Measurements from ENCODE around the gene CIPC.
A peak's percentile ranks its signal among the peaks of the same experiment; 100 is the strongest.

The CIPC gene

DNA sequence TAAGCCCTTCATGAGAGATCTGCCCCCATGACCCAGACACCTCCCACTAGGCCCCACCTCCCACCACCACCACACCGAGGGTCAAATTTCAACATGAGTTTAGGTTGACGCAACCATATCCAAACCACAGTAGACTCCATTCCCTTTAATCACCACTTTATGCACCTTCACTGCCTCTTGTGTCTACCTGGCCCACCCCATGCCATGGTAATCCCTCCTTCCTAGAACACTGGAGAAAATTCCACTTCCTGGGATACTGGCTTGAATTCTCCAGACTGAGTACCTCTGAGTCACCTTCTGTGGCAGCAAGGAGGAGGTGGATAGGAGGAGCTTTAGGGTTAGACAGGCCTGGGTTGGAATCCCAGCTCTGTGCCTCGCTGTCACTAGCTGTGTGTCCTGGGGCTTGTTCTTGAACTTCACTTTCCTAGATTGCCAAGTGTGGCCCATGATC, 26.1 kb upstream of the CIPC start:
- DNase-seq (ENCODE audit: low read depth in 2 of 2) = no peak

DNA sequence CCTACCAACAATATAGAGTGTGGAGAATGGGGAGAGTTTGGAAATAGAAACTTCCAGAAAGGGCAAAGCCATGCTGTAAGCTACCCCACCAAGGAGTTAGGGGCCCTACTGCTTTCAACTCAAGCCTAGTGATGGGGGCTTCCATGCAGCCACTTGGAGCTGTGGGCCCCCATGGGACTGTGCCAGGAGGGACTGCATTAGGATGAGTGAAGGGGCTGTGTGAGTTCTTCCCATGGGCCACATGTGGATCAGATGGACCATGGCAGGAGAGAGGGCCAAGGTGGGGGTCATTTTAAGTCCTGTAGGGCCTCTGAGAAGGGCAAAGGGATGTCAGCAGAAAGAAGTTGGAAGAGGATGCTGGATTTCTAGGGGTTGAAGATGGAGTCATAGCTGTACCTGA, 23.1 kb upstream of the CIPC start:
- DNase-seq (ENCODE audit: low read depth in 2 of 2) = no peak

DNA sequence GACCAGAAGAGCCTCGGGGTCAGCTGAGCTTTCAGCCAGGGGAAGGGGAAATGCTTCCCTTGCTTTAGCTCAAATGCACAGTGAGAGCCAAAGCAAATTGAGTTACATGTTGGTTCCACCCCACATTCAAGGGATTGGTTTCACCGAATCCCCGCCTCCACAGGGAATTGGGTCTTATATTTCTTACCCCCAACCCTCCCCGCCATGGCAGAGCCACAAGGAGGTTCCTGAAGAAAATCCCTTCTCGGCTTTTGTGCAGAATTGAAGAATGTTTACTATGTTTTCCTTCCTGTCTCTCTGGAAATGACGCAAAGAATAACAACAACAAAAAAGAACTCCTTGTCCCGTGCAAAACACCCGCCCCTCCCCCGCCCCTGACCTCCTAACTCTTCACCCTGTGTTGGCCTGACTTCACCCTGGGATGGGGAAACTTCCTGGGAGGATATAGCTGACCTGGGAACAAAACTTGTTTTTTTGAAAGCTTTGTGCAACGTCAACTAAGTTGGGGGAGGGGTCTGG, 21.9 kb upstream of the CIPC start:
- DNase-seq (ENCODE audit: low read depth in 2 of 2) = no peak

DNA sequence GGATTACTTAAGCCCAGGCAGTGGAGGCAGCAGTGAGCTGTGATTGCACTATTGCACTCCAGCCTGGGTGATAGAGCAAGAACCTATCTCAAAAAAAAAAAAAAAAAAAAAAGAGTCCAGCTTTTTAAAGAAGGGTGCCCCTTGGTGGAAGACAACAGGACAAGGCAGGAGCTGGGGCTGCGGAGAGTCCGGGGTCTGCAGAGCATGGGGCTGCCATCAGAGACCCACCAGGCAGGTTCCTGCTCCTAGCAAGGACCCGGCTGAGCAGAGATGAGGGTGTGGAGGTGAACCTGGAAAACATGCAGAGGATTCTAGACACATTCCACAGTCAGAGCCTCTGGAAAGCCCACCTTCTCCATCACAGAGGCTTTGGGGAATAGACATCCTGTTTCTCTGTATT, 21.0 kb upstream of the CIPC start:
- DNase-seq (ENCODE audit: low read depth in 2 of 2) = no peak

DNA sequence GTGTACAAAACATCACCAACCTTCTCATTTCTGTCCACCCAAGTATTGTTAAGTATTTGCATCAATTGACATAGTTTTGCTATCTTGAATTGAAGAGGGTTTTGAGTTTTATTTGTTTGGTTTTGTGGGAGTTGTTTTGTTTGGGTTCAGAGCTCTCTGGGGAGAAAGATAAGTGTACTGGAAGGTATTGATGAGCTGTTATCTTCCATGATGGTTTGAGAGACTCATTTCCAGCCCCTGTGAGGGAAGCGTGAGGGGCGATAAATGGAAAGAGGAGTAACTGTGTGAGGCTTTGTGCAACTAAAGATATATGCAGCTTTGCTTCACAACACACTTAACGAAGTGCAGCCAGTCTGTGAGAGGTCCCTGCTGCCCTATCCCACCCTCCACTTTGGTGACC, 15.7 kb upstream of the CIPC start:
- no peak for DNase-seq (ENCODE audit: low read depth in 2 of 2)

DNA sequence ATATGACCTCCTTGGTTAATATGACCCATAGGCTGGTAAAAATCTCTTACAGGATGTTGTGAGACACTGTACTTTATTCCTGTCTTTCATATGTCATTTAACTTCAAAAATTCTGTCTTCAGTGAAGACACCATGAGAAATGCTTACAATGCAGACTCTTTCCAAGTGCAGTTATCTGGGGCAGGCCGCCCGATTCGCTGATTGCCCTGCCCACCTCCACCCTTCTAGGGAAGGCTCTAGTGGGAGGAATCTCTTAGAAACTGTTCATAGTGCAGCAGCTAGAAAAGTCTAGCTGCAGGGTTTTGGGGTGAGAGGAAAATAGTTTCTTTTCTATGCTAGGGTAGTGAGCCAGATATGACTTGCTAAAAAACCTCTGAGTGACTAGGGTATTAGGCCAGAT, 15.0 kb upstream of the CIPC start:
- DNase-seq (ENCODE audit: low read depth in 2 of 2) = no peak

DNA sequence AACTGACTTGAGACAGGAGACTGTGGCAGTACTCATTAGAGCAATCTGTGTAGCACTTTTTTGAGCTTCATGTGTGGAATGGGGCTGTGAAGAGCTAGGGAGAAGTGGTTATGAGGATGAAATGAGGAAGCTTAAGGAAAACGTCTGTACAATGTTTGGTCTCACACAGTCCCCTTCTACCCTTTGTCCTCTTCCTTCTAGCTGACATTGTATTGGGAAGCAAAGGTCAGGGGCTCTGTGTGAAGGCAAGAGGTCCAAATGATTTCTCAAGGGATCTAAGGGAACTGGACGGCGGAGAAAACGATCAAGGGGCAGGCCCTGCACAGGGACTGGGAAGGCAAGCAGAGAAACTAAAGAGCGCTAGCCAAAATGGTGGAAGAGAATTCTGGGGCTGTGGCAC, 13.1 kb upstream of the CIPC start:
- DNase-seq (ENCODE audit: low read depth in 2 of 2) = no peak

DNA sequence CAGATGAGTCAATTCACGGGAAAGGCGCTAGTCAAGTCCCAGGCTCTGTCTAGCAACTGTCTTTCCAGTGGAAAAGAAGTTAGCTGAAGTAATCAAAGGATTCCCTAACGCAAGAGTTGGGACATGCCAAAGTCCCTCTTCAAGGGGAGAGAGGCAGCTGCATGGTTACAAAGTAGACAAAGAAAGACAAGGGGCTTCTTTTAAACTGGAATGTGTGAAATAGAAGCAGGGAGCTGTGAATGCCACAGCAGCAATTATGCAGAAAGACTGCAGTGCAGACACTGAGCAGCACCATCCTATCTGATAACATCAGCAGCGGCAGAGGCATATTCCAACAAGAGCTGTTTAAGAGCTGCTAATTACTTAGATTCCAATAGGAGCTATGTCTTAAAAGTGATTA, 12.5 kb upstream of the CIPC start:
- no peak for DNase-seq (ENCODE audit: low read depth in 2 of 2)

DNA sequence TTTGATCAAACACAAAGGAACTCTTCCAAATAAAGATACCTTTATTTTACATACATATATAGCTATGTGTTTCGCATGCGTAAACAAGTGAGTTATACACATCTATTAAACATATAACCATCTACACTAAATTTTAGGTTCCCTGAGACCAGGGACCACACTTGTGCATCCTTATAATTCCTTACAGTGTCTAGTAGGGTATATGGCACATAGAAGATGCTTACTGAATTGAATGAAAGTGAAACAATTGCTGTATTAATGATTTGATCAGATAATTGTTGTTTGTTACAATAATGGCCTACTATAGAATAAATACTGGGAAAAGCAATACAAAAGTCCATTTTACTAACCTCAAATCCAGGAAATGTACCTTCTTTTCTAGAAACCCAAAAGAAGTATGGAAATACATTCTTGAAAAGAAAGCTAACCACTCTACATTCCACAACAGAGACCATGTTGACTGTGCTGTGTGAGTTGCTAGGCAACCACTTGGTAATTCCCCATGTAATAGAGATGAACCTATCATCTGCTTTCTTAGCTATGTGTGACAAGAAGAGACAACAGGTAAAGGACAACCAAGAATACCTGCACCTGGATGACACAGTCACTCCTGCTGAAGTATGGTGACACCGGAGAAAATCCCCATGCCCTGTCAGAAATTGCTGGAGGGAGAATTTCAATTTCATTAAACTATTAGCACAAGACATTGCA, 11.9 kb upstream of the CIPC start:
- DNase-seq (ENCODE audit: low read depth in 2 of 2) = no peak

DNA sequence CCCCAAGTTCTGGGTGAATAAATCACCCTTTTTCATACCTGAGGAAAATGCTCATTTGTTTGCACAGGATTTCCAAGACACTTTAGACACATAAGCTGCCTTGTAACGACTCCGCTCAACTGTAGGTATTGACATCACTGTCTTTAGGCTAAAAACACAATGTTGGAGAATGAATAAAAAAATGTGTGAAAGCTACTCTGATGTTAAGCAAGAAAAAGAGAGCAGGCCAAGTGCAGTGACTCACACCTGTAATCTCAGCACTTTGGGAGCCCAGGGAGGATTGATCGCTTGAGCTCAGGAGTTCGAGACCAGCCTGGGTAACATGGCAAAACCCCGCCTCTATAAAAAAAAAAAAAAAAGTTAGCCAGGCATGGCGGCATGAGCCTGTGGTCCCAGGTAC, 11.1 kb upstream of the CIPC start:
- DNase-seq (ENCODE audit: low read depth in 2 of 2) = no peak

DNA sequence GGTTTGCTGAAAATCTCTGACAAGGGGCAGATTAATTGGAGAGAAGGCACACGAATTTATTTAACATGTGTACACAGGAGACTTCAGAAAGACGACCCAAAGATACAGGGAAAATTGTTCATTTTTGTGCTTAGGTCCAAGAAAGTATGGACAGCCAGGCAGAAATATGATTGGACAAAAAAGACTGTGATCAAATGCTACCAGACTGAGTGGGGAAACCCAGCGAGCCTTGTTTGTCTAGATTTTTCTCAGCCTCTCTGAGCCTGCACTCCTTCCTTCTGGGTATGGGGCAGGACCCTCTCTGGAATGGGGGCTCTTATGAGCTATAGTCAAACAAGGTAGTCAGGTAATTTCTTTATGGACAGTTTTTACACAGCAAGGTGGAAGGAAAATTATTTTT, 10.4 kb upstream of the CIPC start:
- DNase-seq (ENCODE audit: low read depth in 2 of 2) = no peak

DNA sequence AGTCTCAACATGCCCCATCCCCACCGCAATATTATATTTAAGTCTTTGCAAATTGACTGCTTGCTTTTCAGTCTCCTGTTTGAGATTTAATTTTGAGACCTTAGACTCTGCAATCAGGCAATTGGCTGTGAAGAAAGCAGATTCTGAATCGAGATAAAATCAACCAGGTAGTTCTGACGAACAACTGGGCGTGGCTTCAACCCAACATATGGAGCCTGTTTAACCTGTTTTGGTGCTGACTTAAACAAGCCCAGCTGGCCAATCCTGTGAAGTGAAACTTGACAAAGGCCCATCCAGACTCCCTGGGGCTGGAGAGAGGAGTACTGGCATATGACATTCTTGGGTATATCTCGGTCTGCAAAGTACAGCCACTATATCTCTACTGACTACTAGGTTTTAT, 9.8 kb upstream of the CIPC start:
- no peak for DNase-seq (ENCODE audit: low read depth in 2 of 2)

DNA sequence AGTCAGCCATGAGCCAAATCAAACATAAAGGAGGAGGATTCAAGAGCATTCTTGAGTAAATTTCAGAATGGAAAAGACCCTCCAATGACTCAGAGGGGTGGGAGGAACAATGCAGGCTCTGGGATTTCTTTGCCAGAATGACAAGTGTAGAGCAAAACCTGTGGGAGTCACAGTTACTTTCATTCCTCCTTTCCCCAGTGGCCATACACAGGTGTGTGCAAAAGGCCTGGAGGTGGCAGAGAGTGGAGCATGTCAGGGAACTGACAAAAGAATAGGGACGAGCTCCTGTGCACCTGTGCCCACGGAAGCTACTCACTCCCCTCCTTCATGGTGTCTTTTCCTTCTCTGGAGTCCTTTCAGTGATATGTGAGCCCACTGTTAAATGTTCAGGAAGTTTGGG, 9.4 kb upstream of the CIPC start:
- DNase-seq (ENCODE audit: low read depth in 2 of 2) = no peak

DNA sequence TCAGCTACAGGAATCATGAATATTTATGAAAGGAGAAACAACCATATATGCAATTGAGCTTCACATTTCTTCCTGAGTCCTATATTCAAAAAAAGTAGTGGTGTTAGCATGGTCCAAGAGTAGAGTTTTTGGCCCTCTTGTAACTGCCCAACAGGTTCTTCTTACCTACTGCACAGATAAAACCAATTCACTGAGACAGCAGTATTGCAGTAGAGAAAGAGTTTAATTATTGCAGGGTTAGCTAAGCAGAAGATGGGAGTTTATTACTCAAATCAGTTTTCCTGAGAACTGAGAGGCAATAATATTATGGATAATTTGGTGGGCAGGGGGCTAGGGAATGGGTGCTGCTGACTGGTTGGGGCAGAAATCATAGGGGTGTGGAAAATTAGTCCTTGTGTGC, 6.5 kb upstream of the CIPC start:
- no peak for DNase-seq (ENCODE audit: low read depth in 2 of 2)

DNA sequence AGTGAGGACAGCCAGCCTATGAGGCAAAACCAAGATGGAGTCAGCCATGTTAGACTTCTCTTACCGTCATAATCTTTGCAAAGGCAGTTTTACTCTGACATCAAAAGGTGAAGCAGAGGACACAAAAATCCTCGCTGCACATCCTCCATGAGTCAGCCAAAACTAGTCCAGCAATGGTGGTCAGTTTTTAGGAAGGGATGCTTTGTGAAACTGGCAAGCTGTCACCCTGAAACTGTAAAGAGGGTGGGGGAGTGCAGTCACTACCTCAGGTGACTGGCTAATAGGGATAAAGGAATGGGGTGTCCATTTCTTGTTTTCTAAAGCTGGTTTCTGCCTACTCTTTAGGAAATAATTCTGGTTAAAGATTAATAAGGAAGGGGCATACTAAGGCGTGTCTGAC, 5.4 kb upstream of the CIPC start:
- no peak for DNase-seq (ENCODE audit: low read depth in 2 of 2)

DNA sequence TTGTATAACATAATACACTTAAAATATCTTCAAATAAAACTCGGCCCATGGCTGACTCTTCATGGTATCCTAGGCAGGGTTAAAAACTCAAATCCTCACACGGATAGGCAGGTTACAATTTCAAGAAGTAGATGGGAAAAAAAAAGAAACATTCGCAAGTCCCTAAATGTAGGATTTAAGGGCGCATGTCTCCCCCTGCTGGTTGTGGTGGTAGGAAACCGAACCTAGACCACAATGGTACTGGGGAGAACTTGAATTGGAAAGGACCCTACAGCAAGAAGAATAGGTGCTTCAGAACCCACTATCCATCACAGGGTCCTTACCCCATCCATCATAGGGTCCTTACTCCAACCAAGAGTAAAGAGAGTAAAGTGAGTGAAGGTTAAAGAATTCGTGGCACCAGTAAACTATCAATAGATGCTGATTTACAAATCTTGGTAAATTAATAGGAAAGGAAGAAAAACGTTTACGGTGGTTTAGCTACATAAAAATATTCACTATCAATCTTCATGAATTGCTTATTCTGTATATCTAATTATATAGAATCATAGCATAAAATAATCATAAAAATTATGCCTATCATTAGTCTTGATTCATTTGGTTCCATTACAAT, 3.3 kb upstream of the CIPC start:
- peak; percentile 62 to 71 for DNase-seq (ENCODE audit: low read depth in 2 of 2)

DNA sequence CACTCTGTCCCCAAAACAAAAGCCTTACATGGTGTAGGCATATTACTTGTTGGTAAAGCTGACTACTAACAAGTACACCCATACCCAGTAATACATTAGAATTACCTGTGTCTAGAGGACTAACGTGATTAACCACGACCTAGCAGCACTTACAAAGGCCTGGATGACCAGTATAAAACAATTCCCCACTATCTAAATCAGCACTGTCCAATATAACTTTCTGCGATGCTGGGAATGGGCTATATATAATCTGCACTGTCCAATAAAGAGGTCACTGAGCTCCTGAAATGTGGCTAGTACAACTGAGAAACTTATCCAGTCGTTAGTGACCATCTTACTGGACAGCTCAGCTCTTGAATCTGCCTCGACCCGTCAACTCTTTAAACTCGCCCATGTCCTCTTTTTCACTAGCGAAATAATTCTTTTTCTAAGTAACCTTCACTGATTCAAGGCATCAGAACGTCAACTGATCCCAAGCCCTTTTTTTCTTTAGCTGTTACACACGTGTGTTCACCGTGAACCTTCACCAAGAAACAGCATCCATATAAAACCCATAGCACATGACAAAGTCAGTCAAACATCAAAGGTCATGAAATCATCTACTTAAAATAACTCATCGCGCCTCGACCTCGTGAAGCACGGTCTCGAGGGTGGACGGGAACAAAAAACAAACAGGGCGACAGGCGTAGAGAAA, 905 bp upstream of the CIPC start:
- DNase-seq (ENCODE audit: low read depth in 2 of 2) = no peak

DNA sequence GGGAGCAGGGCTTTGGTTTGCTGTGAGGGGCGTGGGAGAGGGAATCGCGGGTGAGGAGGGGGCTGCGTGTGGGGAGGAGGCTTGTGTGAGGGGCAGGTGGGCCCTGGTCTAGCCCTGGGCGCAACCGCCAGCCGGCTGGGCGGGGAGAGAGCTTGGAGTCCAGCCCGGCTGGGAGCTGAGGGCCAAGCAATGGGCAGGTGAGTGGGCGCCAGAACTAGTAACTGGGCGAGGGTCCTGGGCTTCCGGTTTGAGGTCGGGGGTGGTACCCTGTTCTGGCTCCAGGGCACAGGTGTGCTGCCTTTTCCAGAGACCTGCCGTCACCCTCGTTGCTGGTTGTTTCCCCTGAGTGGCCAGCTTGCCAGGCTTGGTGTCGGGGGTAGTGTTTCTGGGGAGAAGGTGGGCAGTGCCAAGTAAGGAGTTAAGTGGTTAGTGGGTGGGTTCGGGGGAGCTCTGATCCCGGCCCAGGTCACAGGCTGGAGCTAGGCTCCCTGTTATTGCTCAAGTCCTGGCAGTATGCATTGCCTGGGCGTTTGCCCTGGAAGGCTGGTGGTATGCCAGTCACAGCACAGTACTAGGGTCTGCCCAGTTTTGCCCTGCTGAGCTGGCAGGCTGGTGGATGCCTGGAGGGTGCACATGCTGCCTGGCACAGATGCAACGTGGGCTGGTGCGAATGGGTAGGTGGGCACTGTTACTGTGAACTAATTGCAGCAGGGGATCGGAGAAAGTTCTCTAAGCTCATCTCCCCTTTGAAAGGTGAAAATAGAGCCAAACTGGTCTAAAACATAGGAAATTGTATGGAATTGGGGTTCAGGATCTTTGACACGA, 683 bp downstream of the CIPC start:
- peak in 1 of 2 donors; percentile 6 for DNase-seq (ENCODE audit: low read depth in 2 of 2)

DNA sequence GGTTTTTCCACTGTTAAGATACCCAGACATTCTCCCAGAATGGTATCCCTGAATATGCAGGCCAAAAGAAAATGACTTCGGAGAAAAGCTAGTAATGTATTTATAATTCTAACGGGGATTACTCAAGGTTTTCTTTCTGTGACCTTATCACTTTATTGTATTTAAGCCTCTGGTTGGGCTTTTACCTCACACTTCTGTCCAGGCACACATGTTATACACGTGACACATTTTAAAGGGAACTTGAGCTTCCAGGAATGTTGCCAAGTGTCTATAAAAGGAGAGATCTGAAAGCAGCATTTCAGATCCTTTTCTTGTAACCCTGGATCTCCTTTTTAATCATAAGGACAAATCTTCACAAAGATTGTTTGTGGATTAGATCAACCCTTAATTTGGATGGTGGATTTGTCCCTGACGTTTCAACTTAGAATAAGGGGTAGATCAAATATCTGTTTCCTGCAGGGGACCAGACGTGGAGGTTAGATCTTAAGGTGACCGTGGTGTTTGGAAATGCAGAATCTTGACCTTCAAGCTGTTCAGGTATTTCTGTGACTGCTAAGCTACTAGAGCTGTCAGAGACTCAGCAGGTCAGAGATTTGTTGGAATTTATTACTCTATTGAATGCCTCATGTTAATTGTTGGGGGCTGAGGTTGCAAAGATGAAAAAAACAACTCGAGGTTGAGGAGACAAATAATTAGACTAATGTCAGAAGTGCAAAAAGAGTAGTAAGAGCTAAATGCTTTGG, 1.5 kb downstream of the CIPC start:
- no peak for DNase-seq (ENCODE audit: low read depth in 2 of 2)

DNA sequence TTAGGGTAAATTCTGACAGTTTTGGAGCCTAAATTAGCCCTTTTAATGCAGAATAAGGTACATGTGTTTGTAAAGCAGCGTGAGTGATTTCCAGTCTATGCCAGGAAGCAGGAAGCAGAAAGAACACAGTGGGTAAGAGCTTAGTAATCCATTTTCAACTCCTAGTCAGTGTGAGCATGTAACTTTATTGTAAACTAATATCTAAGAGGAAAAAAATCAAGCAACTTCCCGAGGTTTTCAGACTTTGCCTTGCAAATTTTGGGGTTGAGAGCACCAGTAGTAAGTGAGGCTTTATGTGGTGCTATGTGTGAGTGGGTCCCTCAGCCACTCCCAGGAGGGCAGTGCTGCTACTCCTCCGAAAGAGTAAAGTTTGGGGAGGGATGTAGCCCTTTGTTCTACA, 2.9 kb downstream of the CIPC start:
- DNase-seq (ENCODE audit: low read depth in 2 of 2) = no peak

DNA sequence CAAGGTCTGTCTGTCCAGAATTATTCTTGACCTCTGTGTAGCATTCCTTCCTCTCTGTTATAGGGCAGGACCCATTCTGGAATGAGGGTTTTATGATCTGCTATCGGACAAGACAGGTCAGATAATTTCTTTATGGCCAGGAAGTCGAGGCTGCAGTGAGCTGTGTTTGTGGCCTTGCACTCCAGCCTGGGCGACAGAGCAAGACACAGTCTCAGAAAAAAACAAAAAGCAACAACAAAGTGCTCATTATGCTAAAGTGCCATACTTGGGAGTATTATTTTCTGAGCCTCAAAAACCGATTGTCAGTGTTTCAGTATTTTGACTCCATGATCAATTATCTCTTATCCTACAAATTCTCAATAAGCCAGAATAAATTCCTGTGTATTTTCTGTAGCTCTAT, 4.1 kb downstream of the CIPC start:
- no peak for DNase-seq (ENCODE audit: low read depth in 2 of 2)

DNA sequence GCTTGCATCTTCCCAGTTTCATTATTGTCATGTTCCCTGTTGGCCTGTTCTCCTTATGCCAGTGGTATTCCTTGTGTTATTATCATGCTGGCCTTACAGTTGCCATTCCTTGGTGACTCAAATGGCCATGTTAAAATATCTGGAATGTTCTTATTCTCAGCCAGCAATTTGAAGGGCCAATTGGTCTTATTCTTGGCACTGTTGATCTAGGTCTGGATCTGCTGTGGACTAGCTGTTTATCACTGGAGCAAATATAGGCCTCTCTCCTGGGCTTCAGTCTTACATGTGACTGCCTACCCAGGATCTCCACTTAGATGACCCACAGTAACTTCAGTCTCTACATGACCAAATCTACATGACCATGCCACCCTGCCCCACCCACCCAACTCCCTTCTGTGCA, 5.4 kb downstream of the CIPC start:
- DNase-seq (ENCODE audit: low read depth in 2 of 2) = no peak
